Glutamatergic neuron (in vitro differentiated cells): ENCODE data around the gene NXPH4. TPM values are rescaled to one million over a fixed set of nuclear protein-coding genes. Genes with fewer than 3 reads are reported as not detected.

Experiments
- DNase-seq: peaks from one replicate; pipeline ENCODE4 v3.0.0; 2022
- H3K27ac Mint-ChIP-seq: one replicate; pipeline ENCODE4 v1.8.0; 2020; ENCODE audit warnings: mild to moderate bottlenecking, mixed read lengths, inconsistent platforms; ENCODE audit not compliant: unreplicated experiment
- H3K27me3 Mint-ChIP-seq: one replicate; pipeline ENCODE4 v1.8.0; 2020; ENCODE audit warnings: mild to moderate bottlenecking, moderate library complexity, mixed read lengths, inconsistent platforms; ENCODE audit not compliant: unreplicated experiment
- H3K36me3 Mint-ChIP-seq: one replicate; pipeline ENCODE4 v1.8.0; 2020; ENCODE audit warnings: mild to moderate bottlenecking, mixed read lengths, inconsistent platforms; ENCODE audit not compliant: unreplicated experiment
- H3K4me1 Mint-ChIP-seq: one replicate; pipeline ENCODE4 v1.8.0; 2020; ENCODE audit warnings: mild to moderate bottlenecking, low read depth, mixed read lengths, inconsistent platforms; ENCODE audit not compliant: unreplicated experiment
- H3K4me3 Mint-ChIP-seq: one replicate; pipeline ENCODE4 v1.8.0; 2020; ENCODE audit warnings: mild to moderate bottlenecking, mixed read lengths, inconsistent platforms; ENCODE audit not compliant: unreplicated experiment
- H3K9me3 Mint-ChIP-seq: one replicate; pipeline ENCODE4 v1.8.0; 2020; ENCODE audit warnings: mild to moderate bottlenecking, moderate library complexity, mixed read lengths, inconsistent platforms; ENCODE audit not compliant: unreplicated experiment
- CTCF ChIP-seq: fragments of 200-600 bp; sonication (generic); IDR thresholded peaks from one replicate; pipeline ENCODE4 v1.5.0; 2021; ENCODE audit not compliant: partially characterized antibody, unreplicated experiment
- total RNA-seq: library from RNA; stranded (reverse); fragmentation: NEBNext Ultra II Directional; extraction: Animal tissue kit (Norgen Biotek cat#: 25700); gene quantifications from one replicate; pipeline ENCODE4 v1.2.1, GENCODE V29; 2021; ENCODE audit not compliant: unreplicated experiment

The NXPH4 gene
- total RNA-seq, 1 donor from 2014 or later: 10.5 TPM

GRCh38 chr12:57258977-57259970, 42.7 kb downstream of the NXPH4 start:
- Mint-ChIP-seq H3K9me3 (peaks cover 7% of the 10 kb centered on the region), H3K27ac (no peak overlapping the region), H3K4me3 (no peak overlapping the region), H3K36me3 (no peaks in the 10 kb centered on the region), H3K4me1 (peaks cover 22% of the 10 kb centered on the region), H3K27me3 (peaks cover 7% of the 10 kb centered on the region)
- DNase-seq: no peak
- TF ChIP-seq CTCF: no peak

DNA sequence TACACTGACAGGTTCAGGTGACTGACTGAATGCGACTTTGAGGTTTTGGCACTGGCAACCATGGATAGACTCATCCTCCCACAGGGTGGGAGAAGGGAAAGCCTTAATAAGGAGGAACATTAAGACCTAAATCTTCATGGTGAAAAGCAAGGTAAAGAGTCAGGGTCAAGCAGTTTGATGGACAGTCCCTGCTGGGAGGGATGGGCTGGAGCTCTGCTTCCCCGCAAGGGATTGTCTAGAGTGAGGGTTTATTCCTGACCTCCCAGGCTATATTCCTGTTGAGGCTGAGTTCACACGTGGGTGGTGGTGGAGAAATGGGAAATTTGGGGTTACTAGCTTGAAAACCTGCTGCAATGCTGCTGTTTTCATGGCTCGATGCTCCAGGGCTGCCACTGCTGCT, 43.8 kb downstream of the NXPH4 start:
- Mint-ChIP-seq H3K9me3 (peaks cover 7% of the 10 kb centered on the region), H3K4me1 (peaks cover 22% of the 10 kb centered on the region), H3K27ac (peak overlapping the region; percentile 40), H3K27me3 (peaks cover 7% of the 10 kb centered on the region), H3K4me3 (peak overlapping the region; percentile 32), H3K36me3 (no peaks in the 10 kb centered on the region)
- DNase-seq: no peak
- no peak for TF ChIP-seq CTCF

DNA sequence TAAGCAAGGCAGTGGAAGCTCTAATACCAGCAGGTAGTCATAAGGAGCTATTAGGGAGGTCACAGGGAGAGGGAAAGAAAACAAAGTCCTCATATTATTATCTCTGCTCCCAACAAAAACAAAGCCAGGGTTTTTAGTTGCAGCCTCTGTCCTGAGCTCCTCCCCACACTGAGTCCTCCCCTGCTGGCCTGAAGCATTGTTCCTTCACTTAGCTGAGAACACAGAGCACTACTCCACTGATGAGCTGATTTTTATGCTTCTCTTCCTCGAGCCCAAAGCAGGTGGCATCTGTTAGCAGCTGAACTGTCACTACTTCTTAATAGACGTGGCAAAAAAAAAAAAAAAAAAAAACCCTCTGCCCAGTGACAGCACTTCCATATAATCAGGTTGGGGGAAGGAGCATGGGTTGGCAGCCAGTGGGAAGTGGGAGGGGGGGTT, 44.9 kb downstream of the NXPH4 start:
- Mint-ChIP-seq H3K36me3 (no peaks in the 10 kb centered on the region), H3K9me3 (peaks cover 5% of the 10 kb centered on the region), H3K27me3 (peaks cover 5% of the 10 kb centered on the region), H3K27ac (peak overlapping the region; percentile 75), H3K4me1 (peaks cover 22% of the 10 kb centered on the region), H3K4me3 (peak overlapping the region; percentile 12)
- peak; percentile 20 for DNase-seq
- no peak for TF ChIP-seq CTCF

DNA sequence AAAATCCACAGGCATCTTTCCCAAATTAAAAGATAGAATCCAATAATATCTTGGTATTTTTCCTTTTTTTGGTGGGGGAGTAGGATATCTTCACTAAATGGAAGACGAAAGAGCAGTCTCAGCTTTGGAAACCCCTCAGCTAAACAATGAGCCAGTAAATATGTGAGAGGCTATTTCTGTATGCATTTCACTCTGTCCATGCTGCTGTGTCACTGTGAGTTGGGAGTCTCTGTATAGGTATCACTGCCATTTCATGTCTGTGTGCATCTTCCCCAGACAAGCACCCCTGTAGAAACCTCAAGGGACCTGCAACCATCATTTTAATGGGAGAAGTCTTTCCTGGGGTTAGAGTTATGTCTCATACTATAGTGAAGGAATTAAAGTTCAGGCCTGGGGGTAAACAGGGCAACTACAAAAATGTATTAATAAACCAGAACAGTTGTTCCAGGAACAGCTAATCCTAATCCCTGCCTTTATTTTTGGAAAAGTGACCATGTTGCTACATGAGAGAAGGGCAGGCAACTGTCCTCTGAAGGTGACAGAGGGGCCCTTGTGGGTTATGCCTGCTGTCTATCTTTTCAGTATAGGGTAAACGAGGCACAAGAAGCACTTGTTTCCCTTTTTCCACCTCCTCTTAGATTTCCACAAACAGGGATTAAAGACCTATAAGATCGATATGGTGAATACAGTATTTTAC, 45.7 kb downstream of the NXPH4 start:
- Mint-ChIP-seq H3K9me3 (peaks cover 5% of the 10 kb centered on the region), H3K27ac (peak overlapping the region; percentile 75)
- TF ChIP-seq CTCF: no peak

GRCh38 chr12:57263096-57263495, 46.5 kb downstream of the NXPH4 start:
- no peak for DNase-seq
- no peak for TF ChIP-seq CTCF
- Mint-ChIP-seq H3K4me1 (peaks cover 22% of the 10 kb centered on the region), H3K4me3 (no peak overlapping the region), H3K27me3 (peaks cover 5% of the 10 kb centered on the region), H3K9me3 (peaks cover 5% of the 10 kb centered on the region), H3K36me3 (no peaks in the 10 kb centered on the region), H3K27ac (no peak overlapping the region)

More for the DNA sequence above, 45.7 kb downstream of the NXPH4 start:
- Mint-ChIP-seq H3K4me3 (no peak overlapping the region), H3K36me3 (no peaks in the 10 kb centered on the region), H3K4me1 (peaks cover 22% of the 10 kb centered on the region), H3K27me3 (peaks cover 5% of the 10 kb centered on the region)
- no peak for DNase-seq
